Activated CD4-positive, alpha-beta T cell treated with anti-CD3 and anti-CD28 coated beads, Interleukin-2, amount 50 U/mL, for 16 hours (primary cell): Measurements from ENCODE around the gene CRHR2.

Experiments
- DNase-seq: peaks from one replicate; pipeline ENCODE4 v3.0.0-alpha.2; 2020

CRHR2 gene

DNA sequence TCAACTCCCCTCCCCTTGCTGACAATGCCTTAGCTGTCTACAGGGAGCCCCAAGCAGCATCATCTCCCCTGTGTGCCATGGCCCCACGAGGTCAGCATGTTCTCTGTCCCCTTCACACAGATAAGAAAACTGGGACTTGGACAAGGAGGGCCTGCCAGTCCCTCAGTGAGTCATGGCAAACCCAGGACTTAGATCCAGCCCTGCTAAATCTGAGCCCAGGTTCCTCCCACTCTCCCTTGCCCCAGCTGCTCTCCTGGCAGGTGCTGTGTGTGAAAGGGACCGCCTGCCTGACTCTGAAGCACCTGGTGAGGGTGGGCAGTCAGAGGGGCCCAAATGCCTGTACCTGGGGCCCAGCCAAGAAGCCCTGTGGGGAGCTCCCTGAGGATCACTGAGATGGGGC lies 7.4 kb downstream of the CRHR2 start:
- no peak for DNase-seq

DNA sequence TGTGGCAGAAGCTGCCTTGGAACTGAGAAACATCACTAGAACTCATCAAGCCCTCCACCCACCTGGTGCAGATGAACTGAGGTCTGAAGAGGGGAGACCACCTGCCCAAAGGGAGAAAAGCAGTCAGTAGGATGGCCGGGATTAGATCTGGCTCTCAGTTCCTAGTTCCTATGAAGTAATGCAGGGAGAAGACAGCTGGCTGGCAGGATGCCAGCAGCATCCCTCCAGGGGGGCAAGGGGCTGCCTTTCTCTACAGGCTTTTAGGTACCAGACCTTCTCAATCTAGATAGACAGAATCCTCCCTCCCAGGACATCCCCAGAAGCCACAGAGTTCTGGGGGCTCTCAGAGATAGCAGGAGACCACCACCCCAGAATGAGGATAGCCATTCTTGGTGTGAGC lies 7.8 kb downstream of the CRHR2 start:
- no peak for DNase-seq

DNA sequence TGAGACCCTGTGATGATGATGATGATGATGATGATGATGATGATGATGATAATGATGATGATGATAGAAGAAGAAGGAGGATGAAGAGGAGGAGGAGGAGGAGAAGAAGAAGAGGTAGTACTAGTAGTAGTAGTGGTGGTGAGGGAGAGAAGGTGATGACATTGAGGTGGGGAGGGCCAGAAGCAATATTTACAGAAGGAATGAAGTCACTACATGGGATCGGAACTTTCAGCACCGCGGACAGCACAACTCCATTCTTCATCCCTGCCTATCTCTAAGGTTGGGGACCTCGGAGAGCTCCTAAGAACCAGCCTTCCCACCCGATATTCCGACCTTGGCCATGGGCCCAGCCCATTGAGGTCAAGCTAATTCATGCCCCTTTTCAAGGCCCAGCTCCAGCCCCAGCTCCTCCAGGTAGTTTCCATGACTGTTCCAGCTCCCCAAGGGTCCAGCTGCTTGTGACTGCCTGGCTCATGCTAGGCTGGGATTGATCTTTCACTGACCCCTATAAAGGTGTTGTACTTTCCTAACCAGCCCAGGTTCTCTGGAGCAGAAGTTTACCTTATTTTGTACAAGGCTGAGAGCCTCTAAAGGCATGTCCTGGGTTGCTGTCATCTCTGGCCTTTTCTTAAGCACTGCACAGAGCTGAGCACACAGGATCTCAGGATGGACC lies 10.3 kb downstream of the CRHR2 start:
- no peak for DNase-seq

DNA sequence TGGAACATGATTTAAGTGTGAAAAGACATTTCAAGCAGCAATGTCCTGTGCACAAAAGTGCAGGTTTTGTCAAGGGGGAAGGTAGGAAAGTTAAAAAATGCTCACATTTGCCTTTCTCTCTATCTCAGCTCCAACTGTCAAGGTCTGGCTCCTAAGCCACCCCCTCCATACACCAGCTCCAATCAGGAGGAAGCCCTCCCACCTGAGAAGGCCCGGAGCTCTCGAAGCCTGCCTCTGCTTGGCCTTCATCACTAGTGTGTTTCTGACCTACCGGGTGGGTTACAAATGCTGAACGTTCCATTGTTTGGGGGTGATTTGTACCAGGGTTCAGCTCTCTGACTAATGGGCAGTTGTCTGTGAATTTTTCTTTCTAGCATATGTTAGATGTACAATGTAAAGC lies 14.2 kb downstream of the CRHR2 start:
- DNase-seq, result no peak

DNA sequence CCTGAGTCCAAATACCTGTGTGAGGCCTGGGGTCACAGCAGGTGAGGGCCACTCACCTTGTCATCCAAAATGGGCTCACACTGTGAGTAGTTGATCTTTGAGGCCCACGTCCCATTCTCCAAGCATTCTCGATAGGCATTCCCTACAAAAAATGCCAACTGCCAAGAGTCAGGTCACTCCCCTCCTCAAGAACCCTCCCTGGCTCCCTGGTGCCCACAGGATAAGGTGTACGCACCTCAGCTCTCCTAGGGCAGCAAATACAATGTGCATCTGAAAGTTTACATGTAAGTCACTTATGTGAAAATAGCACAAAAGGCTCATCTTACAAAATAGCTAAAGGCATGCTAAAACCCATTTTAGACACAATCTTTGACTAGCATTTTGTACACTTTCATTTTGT lies 15.1 kb downstream of the CRHR2 start:
- DNase-seq, result no peak

DNA sequence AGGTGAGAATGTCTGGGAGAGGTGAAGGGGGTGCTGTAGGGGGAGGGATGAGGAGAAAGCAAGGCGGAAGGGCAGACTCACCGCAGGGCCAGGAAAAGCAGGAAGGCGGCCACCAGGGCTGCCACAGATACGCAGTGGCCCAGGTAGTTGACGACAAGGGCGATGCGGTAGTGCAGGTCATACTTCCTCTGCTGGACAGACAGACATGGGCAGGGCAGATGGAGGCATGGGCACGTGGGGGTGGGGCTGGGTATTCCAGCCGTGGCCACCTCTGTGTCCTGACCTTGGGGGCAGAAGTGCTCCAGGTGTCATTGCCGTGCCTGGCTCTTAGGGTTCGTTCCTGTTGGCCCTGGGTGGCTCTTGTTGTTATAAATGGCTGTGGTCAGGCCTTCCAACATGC lies 16.8 kb downstream of the CRHR2 start:
- DNase-seq, result no peak

DNA sequence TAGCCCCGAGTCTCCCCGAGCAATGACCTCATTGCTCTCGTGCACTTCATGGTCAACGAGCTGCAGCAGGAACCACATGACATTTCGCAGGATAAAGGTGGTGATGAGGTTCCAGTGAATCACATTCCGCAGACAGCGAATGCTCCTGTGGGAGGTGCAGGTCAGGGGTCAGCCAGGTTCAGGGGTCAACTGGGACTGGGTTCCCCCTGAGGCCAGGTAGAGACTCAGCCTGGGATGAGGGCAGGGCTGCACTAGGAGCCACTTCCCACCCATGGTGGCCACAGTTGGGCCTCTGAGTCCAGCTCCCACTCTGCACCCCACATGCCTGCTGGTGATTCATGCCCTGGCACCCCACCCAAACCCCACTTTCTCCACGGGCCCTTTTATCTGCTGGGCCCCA lies 17.2 kb downstream of the CRHR2 start:
- DNase-seq, result no peak

DNA sequence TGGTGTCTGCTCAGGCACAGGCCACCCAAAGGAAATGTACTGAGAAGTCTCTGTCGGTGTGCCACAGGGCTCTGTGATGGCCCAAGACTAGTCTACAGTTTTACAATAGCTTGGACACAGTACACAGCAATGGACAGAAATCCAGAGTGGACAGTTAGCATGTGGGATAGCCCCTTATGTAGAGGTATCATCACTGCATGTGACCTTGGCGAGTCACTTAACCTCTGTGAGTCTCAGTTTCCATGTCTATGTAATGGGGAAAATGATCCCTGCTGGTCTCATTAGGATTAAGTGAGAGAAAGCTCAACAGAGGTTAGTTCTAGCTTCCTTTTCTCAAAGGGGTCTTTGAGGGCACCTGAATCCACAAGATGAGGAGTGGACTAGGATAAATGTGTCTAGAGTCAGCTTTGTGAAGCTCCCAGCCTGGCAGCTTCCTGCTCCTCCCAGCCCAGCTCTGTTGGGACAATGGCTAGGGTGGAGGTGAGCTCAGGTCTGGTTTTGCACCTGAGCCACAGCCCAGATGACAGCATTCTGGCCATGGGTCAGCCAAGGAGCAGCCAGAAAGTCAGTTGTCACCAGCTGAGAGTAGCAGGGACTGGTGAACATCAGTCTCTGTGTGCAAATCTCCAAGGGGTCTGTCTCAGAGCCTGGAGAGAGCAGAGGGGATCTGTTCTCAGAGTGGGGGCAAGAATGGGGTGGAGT lies 17.9 kb downstream of the CRHR2 start:
- no peak for DNase-seq

DNA sequence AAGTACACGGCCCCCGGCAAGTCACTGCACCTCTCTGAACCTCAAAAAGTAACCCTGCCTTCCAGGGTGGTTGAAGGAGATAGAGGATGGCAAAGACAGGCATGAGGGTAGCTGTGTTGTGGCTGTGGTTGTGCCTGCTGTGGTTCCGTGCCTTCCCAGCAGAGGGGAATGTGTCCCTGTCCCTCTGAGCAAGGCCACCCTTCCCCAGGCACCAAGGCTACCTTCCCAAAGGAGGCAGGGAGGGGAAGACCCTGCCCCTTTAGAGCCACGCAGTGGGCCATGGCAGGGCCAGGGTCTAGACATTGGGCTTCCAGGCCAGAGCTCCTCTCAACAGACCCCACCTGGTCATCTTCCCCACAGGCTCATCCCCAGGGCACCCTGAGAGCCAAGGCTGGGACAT lies 18.8 kb downstream of the CRHR2 start:
- DNase-seq, result no peak

DNA sequence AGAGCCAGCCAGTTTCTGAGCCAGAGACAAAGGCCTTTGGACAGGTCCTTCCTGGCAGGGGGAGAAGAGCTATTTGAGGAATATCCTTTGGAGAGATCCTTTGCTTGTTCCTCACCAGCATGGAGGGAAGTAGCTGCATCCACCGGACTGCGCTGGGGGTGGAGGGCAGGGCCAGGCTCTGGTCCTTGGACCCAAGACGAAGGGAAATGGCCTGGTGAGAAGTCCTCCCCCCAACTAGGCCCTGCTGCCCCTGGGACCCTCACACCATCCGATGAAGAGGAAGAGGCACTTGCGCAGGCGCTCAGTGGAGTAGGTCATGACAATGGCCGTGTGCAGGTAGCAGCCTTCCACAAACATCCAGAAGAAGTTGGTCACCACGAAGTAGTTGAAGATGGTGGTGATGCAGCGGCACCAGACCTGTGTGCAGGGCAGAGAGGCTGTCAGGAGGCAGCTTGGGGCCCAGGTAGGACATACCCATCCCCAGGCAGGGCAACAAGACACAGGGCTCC lies 19.8 kb downstream of the CRHR2 start:
- no peak for DNase-seq

DNA sequence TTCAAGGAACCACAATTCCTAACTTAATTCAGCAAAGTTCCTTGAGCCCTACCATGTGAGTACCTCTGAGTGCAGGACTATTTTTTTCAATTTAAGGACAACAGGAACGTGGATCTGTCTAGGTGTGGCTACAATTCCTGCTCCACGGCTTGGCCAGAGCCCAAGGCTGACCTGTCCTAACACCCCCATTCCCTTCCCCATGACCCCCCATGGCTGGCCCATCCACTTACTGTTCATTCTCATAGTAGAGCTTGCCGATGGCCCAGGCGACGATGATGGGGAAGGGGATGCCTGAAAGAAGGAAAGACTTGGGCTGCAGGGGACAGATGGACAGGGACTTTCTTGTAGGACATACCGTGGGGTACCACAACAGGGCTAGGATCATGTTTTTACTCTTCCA lies 20.3 kb downstream of the CRHR2 start:
- DNase-seq, result no peak

DNA sequence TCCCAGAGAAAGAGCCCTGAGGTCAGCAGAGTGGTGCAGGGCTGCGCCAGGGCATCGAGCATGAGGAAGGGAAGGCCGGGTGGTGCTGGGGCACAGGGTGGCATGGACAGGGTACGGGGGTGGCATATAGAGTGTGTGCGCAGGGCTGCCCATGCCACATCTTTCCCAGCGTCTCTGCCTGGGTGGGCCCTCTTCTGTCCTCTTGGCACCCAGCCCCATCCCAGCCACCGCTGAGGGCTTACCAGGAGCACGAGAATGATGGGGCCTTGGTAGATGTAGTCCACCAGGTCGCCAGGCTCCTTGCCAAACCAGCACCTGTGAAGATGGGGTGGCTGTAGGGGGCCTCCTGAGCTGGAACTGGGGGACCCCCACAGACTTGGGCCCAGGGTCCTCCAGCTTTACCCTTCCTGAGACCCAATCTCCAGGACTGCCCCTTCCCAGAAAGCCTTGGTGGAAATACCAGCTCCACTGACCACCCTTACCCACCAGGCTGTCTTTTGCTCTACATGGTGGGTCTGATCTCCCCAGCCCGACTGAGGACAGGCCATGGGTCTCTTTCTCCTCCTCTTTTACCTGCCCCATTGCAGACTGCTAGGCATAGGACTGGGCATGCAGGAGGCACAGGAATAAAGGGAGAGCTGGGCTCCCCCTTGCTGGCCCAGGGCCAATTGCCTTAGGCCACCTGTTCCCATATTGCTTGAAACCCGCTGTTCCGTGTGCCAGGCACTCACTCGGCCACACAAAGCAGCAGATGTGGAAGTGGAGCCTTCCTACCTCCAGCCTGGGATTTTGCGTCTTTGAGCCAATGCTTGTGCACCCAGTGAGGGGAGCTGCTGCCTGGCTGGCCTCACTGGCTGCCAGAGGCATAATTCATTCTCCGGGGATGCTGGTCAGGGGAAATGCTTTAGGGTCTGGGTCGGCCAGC lies 21.7 kb downstream of the CRHR2 start:
- DNase-seq, result no peak

DNA sequence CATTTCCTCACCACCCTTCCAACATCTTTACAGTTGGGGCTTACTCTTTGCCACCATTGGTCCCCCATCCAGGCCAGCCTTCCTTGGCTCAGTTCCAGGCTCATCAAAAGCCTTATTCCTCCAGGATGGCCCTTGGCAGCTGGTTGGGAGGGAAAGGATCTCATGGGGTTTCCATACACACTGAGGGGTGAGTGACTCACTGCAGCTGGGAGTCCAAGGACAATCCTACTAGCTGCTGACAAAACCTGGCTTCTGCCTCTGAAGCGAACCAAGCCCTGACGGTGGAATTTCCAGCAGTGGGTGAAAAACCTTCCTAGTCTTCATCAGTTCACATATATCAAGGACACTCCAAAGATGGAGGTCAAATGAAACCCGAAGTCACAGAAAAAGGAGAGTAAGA lies 22.9 kb downstream of the CRHR2 start:
- no peak for DNase-seq

DNA sequence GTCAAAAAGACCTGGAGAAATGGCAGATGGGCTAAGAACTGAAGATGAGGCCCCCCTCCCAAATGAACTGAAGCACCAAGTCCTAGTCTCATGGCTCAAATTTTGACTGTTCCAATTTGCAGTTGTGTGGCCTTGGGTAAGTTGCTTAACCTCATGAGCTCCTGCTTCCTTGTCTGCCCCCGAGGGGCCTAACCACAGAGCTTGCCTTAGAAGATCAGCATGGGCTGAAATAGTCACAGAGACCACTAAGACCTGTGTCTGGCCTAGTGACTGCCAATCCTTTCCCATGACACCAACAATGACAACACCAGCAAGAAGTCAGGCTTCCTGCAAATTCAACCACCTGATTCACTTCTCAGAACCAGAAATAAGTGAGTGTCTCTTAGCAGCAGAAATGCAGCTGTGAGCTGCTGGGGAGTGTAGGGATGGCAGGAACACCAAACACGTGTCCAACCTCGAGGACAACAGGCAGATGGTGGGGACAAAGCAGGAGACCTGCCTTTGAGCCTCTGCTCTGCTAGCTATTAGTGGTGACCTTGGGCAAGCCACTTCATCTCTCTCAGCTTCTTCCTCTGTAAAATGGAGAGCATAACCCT lies 23.7 kb downstream of the CRHR2 start:
- DNase-seq, result no peak

DNA sequence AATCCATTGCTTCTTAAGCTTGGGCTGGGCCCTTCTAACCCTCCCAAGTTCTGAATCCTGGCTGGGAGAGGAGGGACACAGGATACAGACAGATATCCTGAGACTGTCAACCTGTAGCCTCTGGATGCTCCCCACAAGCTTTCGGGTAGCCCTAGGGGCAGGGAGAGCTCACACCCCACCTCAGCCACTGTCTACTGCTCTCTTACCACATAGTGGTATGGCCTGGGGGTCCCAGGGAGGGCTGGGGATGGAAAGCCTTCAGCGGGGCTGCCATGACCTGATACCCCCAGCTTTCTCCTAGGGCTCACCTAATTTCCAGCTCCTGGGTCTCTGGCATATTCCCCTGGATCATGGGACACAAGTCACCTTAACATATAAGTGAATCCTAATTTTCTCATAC lies 25.1 kb downstream of the CRHR2 start:
- DNase-seq, result no peak

DNA sequence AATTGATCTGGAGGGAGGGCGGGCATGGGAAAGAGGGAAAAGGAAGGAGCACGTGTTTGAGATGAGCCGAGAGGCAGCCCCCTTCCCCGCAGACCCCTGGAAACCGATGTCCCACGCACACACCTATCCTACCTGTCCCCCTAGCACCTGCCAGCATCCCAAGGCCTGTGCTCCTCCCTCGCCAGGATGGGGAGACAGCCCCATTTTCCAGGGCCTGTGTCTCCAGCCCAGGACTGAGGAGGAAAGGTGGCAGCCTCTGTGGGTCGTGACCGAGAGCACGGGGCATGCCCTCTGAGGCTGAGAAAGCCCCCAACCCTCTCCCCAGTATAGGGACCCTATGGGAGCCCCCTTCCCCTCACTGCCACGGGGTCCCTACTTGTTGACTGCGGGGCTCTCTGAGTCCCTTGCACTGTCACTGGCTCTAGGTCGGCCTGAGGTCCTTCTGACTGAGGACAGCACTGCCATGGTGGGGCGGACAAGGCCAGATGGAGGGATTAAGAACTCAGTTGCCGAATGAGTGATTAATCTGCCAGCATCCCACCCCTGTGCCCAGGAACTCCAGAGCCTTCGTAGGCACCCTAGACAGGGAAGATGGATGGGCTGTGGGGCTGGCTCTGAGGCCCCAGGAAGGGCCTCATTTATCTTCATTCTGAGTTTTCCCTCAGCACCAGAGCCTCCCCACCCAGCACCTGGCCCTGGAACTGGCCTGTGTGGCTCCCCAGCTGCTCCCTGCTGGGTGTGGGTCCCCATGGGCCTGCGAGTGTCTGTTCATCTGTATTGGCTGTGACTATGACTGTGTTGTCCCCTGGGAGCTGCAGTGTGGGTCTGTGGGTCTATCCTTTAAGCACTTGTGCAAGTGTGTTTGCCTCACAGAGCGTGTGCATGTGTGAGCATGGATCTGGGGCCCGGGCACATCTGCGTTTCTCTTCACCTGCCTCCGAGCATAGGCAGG lies 26.0 kb downstream of the CRHR2 start:
- DNase-seq, result no peak

DNA sequence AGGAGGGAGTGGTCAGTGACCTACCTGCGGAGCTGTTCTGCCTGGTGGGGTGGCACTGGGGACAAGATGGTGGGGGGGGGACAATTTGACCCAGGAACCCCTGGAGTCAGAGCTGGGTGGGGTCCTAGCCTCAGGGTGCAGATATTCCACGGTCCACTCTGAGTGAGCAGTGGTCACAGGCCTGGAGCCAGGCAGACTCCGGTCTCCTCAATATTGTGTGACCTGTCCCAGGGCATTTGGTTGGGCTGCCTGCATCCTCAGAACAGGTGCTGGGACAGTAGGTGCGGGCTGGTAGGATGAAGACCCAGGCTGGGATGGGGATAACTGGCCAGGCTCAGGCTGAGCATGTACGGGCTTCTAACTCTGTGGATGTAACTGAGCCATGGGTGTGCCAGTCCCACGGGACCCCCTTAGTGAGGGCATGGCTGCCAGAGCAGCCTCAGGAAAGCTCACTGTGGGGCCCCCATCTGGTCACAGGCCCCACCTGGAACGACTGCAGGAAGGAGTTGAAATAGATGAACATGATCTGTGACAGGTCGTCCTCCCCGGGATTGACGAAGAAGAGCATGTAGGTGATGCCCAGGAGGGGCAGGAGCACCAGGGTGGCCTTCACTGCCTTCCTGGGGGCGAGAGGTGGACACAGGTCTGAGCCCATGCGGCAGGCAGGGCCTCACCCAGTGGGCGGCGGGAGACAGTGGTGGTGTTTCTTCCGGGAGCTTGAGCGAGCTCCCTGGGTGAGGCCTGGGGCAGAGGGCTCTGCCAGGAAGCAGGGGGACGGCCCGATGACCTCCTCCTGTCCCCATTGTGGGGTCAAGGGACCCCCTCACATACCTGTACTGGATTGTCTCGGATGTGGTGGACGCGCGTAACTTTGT lies 26.9 kb downstream of the CRHR2 start:
- DNase-seq, result no peak

DNA sequence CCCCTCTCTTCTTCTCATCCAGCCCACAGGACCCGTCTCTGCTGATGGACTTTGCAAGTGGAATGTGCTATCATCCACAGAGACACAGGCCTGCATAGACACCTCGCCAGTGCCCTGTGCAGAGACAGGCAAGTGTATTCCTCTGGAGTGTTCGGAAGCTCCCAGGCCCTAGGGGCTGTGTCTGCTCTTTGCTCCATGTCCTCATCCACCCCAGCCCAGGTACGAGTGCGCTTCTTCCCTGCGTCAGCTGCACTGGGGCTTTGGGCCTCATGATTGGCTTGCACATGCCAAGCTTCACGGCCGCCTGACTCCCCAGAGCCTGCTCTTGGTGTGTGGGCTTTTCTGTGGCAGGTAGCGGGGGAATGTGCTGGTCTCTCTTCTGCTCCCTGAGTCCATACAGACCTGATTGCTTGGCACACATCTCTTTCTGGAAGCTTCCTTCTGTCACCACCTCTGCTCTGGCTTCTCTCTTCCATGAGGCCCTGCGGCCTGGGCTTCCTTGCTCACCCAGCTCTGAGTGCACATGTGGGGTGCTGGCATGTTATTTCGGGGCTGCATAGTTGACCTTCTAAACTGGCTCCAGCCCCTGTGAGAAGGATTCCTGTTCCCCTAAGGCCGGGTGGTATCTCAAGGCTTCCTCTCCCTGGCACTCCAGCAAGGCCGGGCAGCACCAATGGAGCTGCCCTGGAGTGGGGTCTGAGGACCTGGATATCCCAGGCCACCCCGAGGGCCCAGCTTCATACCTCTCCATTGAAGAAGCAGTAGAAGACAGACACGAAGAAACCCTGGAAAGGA lies 27.8 kb downstream of the CRHR2 start:
- DNase-seq, result no peak

DNA sequence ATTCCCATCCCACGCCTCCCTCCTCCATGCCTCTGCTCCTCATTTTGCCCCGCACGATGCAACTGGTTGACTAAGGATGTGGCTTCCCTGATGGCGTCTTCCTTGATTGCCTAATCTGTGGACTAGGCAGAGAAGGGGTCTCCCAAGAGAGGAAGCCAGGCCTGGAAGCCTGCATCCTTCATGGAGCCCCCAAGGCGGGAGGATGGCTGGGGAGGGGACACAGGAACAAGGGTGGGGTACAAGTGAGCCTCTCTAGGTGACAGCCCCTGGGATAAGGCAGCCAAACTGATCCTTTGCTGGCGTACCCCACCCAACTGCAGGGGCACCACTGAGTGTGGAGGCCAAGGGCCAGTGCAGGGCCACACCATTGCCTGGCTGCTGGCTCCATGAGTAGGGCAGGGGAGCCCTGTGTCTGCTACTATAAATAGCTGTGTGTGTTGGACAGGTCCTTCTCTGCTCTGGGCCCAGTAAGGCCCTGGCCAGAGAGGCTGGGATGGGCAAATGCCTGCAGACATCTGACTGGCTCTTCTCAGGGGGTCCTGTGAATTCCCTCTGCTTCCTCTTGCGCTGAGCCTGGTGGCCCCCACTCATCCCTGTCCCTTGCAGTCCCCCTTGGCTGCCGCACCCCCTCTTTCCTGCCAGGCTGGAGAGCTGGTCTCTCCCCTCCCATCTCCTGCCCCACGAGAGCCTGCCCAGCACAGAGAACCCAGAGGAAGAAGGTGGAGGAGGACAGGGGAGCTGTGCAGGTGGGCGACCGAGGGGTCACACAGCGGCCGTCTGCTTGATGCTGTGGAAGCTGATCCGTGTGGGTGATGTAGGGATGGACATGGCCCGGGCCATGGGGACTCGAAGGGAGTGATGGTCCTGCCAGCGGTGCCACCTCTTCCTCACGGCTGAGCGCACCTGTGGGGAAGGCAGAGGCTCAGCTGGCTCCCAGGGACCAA lies 29.3 kb downstream of the CRHR2 start:
- no peak for DNase-seq
